Tibial nerve (tissue), 4 donors: ENCODE data around the gene IGF2BP3. TPM values are rescaled to one million over a fixed set of nuclear protein-coding genes. Genes with fewer than 3 reads are reported as not detected.
"Not testable (repeated sequence)": the region's sequence is repeated elsewhere in the genome, so short reads cannot be mapped to it uniquely, and the experiment has no call there.

Source experiments
- DNase-seq, 2 donors: peaks; one replicate each; pipeline ENCODE4 v3.0.0-alpha.2; 2019; ENCODE audit warnings: low spot score in 2 of 2
- H3K27ac ChIP-seq, 4 donors: fragments of 200-600 bp; sonication (generic) in 3 of 4; one replicate each; pipeline ENCODE4 v1.5.1; 2017 to 2019; ENCODE audit warnings: mild to moderate bottlenecking in 1 of 4
- H3K27me3 ChIP-seq, 2 donors: fragments of 200-600 bp; sonication (generic) in 1 of 2; one replicate each; pipeline versions ENCODE4 v1.5.1 to v1.6.0; 2017 to 2019
- H3K36me3 ChIP-seq, 3 donors: fragments of 200-600 bp; sonication (generic); one replicate each; pipeline ENCODE4 v1.5.1; 2018 to 2019
- H3K4me1 ChIP-seq, 4 donors: fragments of 200-600 bp; sonication (generic) in 3 of 4; one replicate each; pipeline ENCODE4 v1.5.1; 2017 to 2019
- H3K4me3 ChIP-seq, 4 donors: fragments of 200-600 bp; sonication (generic) in 3 of 4; one replicate each; pipeline ENCODE4 v1.5.1; 2017 to 2019; ENCODE audit warnings: mild to moderate bottlenecking in 1 of 4, moderate library complexity in 1 of 4
- H3K9me3 ChIP-seq, 4 donors: fragments of 200-600 bp; sonication (generic) in 3 of 4; one replicate each; pipeline ENCODE4 v1.5.1; 2017 to 2019
- CTCF ChIP-seq, 5 experiments: fragments of 200-600 bp in 3 of 5; fragments of 450-650 bp in 2 of 5; sonication (generic) in 3 of 5; IDR thresholded peaks; one replicate each; pipeline ENCODE4 v1.5.1; 2016 to 2019; ENCODE audit warnings: antibody characterized with exemption in 5 of 5, mild to moderate bottlenecking in 3 of 5, moderate library complexity in 2 of 5
- EP300 ChIP-seq, 2 donors: sonication (generic); formaldehyde crosslinking; IDR thresholded peaks; one replicate each; pipeline ENCODE4 v1.6.1; 2017; ENCODE audit warnings: antibody characterized with exemption in 2 of 2, mild to moderate bottlenecking in 1 of 2
- POLR2A ChIP-seq, 2 donors: fragments of 450-650 bp; IDR thresholded peaks; one replicate each; pipeline ENCODE4 v1.6.1; 2017; ENCODE audit warnings: antibody characterized with exemption in 2 of 2, mild to moderate bottlenecking in 2 of 2, moderate library complexity in 2 of 2
- WGBS, 2 donors: methylation state at CpG; one replicate each; pipeline ENCODE4 v1.1.5; 2018; 5-methylcytosine and 5-hydroxymethylcytosine counted together
- total RNA-seq, 4 donors: library from RNA; depleted of rRNA; stranded (reverse); fragments of >200 nt; gene quantifications; one replicate each; pipeline ENCODE4 v1.1.0, GENCODE V29; 2016

Gene IGF2BP3
- total RNA-seq, 4 donors from 2014 or later: 0.21 to 0.90 (median 0.59) TPM; not detected in 1

- H3K27ac ChIP-seq: no peak overlapping the region
- WGBS, 2 donors: 54 to 63% methylated on average over 3 of the region's 3 CpGs
- H3K4me1 ChIP-seq: no peaks in the 10 kb centered on the region
- TF ChIP-seq POLR2A (IDR thresholded peaks at IDR 0.05): no peak
- H3K9me3 ChIP-seq: no peaks in the 10 kb centered on the region
- no peaks in the 10 kb centered on the region for H3K27me3 ChIP-seq
- no peak overlapping the region for H3K4me3 ChIP-seq
- H3K36me3 ChIP-seq: no peaks in the 10 kb centered on the region
- DNase-seq: no peak
These were observed 51.1 kb downstream of the IGF2BP3 start for GRCh38 chr7:23419160-23419559.

- no peaks in the 10 kb centered on the region for H3K4me1 ChIP-seq
- TF ChIP-seq POLR2A (IDR thresholded peaks at IDR 0.05) (no peak), EP300 (IDR thresholded peaks at IDR 0.05) (no peak), CTCF (IDR thresholded peaks at IDR 0.05) (no peak)
- no peaks in the 10 kb centered on the region for H3K36me3 ChIP-seq
- H3K9me3 ChIP-seq: no peaks in the 10 kb centered on the region
- no peak overlapping the region for H3K4me3 ChIP-seq
- no peak for DNase-seq
- H3K27ac ChIP-seq: no peak overlapping the region
- H3K27me3 ChIP-seq: no peaks in the 10 kb centered on the region
These were observed 52.2 kb downstream of the IGF2BP3 start for GRCh38 chr7:23418046-23418445.

- WGBS, 2 donors: 92 to 96% methylated on average over 37 of the region's 37 CpGs
- no peak overlapping the region for H3K4me3 ChIP-seq
- H3K27ac ChIP-seq: no peak overlapping the region
- no peaks in the 10 kb centered on the region for H3K4me1 ChIP-seq
- DNase-seq: no peak
- no peaks in the 10 kb centered on the region for H3K9me3 ChIP-seq
- TF ChIP-seq EP300 (IDR thresholded peaks at IDR 0.05) (no peak), POLR2A (IDR thresholded peaks at IDR 0.05) (no peak), CTCF (IDR thresholded peaks at IDR 0.05) (no peak)
- no peaks in the 10 kb centered on the region for H3K36me3 ChIP-seq
- no peaks in the 10 kb centered on the region for H3K27me3 ChIP-seq
These were observed 55.1 kb downstream of the IGF2BP3 start for GRCh38 chr7:23415198-23415597.

GRCh38 chr7:23410446-23411183 is 59.7 kb downstream of the IGF2BP3 start:
- 87 to 88% methylated on average over 7 of the region's 7 CpGs for WGBS, 2 donors
- Histone ChIP-seq H3K9me3 (peaks cover 0 to 4% (median 0%) of the 10 kb centered on the region in 4 donors), H3K4me1 (no peaks in the 10 kb centered on the region), H3K4me3 (no peak overlapping the region), H3K36me3 (no peaks in the 10 kb centered on the region), H3K27ac (no peak overlapping the region), H3K27me3 (no peaks in the 10 kb centered on the region)
- TF ChIP-seq EP300 (IDR thresholded peaks at IDR 0.05): no peak
- no peak for TF ChIP-seq POLR2A (IDR thresholded peaks at IDR 0.05)
- no peak for TF ChIP-seq CTCF (IDR thresholded peaks at IDR 0.05)
- no peak for DNase-seq

- DNase-seq, H3K36me3 ChIP-seq, H3K9me3 ChIP-seq, H3K27ac ChIP-seq, H3K27me3 ChIP-seq, H3K4me1 ChIP-seq, H3K4me3 ChIP-seq: not testable (repeated sequence)
- WGBS, 2 donors: 92 to 96% methylated on average over 2 of the region's 2 CpGs
These were observed 63.7 kb downstream of the IGF2BP3 start for GRCh38 chr7:23406564-23406963.

- no peak for DNase-seq
- no peak overlapping the region for H3K4me3 ChIP-seq
- no peaks in the 10 kb centered on the region for H3K4me1 ChIP-seq
- H3K9me3 ChIP-seq: peaks cover 0 to 4% (median 0%) of the 10 kb centered on the region in 4 donors
- no peaks in the 10 kb centered on the region for H3K36me3 ChIP-seq
- H3K27ac ChIP-seq: no peak overlapping the region
- no peaks in the 10 kb centered on the region for H3K27me3 ChIP-seq
- 83 to 92% methylated on average over 3 of the region's 3 CpGs for WGBS, 2 donors
- no peak for TF ChIP-seq CTCF (IDR thresholded peaks at IDR 0.05)
- no peak for TF ChIP-seq EP300 (IDR thresholded peaks at IDR 0.05)
- TF ChIP-seq POLR2A (IDR thresholded peaks at IDR 0.05): no peak
These were observed 65.1 kb downstream of the IGF2BP3 start for GRCh38 chr7:23405240-23405618.
